GM23338 (cell line): ENCODE data around the gene VWA5A. TPM values are rescaled to one million over a fixed set of nuclear protein-coding genes. Genes with fewer than 3 reads are reported as not detected.
A peak's percentile ranks its signal among the peaks of the same experiment; 100 is the strongest.

ENCODE experiments used
- ATAC-seq: fragments of 200-7000 bp; cut with Tn5 transposase; 3 replicates; pipeline ENCODE4 v1.9.1; 2020
- DNase-seq: peaks from one replicate; pipeline ENCODE4 v3.0.0-alpha.2; 2015; ENCODE audit warnings: low spot score
- H2AFZ ChIP-seq: fragments of 200-600 bp; sonication (generic); 2 replicates; pipeline ENCODE4 v1.8.0; 2016; ENCODE audit warnings: antibody characterized with exemption, mild to moderate bottlenecking, moderate library complexity
- H3F3A ChIP-seq: fragments of 200-600 bp; sonication (generic); replicated peaks from 2 replicates; pipeline ENCODE4 v1.8.0; 2017; ENCODE audit warnings: antibody characterized with exemption, mixed run types, low read depth
- H3K27ac ChIP-seq: fragments of 200-600 bp; sonication (generic); 2 replicates; pipeline ENCODE4 v1.6.1; 2016; ENCODE audit warnings: low read depth
- H3K27me3 ChIP-seq: fragments of 200-600 bp; sonication (generic); 2 replicates; pipeline ENCODE4 v1.8.0; 2016; ENCODE audit warnings: mild to moderate bottlenecking, mixed run types, moderate library complexity; ENCODE audit not compliant: insufficient read depth
- H3K36me3 ChIP-seq: fragments of 200-600 bp; sonication (generic); 2 replicates; pipeline ENCODE4 v1.8.0; 2016; ENCODE audit warnings: mild to moderate bottlenecking; ENCODE audit not compliant: insufficient read depth
- H3K4me1 ChIP-seq: fragments of 200-600 bp; sonication (generic); 2 replicates; pipeline ENCODE4 v1.8.0; 2016; ENCODE audit warnings: mild to moderate bottlenecking, moderate library complexity; ENCODE audit not compliant: insufficient read depth
- H3K4me2 ChIP-seq: fragments of 200-600 bp; sonication (generic); 2 replicates; pipeline ENCODE4 v1.7.1; 2017; ENCODE audit warnings: mixed run types
- H3K4me3 ChIP-seq: fragments of 200-600 bp; sonication (generic); 2 replicates; pipeline ENCODE4 v1.6.1; 2016; ENCODE audit warnings: mixed run types
- H3K79me2 ChIP-seq: fragments of 200-600 bp; sonication (generic); replicated peaks from 2 replicates; pipeline ENCODE4 v1.8.0; 2017; ENCODE audit warnings: mild to moderate bottlenecking; ENCODE audit not compliant: insufficient read depth
- H3K9me2 ChIP-seq: fragments of 200-600 bp; sonication (generic); 2 replicates; pipeline ENCODE4 v1.8.0; 2017; ENCODE audit not compliant: insufficient read depth
- H4K20me1 ChIP-seq: fragments of 200-600 bp; sonication (generic); replicated peaks from 2 replicates; pipeline ENCODE4 v1.8.0; 2017; ENCODE audit warnings: mild to moderate bottlenecking; ENCODE audit not compliant: insufficient read depth
- H3K27ac Mint-ChIP-seq: 2 replicates; pipeline ENCODE4 v1.8.0; 2020; ENCODE audit warnings: inconsistent platforms, mild to moderate bottlenecking, moderate library complexity, mixed read lengths
- H3K27me3 Mint-ChIP-seq: 3 replicates; pipeline ENCODE4 v1.8.0; 2022; ENCODE audit warnings: low read depth, mild to moderate bottlenecking, moderate library complexity, mixed read lengths, inconsistent platforms; ENCODE audit not compliant: insufficient read depth, poor library complexity
- H3K36me3 Mint-ChIP-seq: 3 replicates; pipeline ENCODE4 v1.8.0; 2021; ENCODE audit warnings: low read depth, mild to moderate bottlenecking, inconsistent platforms, moderate library complexity, mixed read lengths
- H3K4me1 Mint-ChIP-seq: 3 replicates; pipeline ENCODE4 v1.8.0; 2020; ENCODE audit warnings: mild to moderate bottlenecking, inconsistent platforms, mixed read lengths
- H3K4me3 Mint-ChIP-seq: 3 replicates; pipeline ENCODE4 v1.8.0; 2021; ENCODE audit warnings: moderate library complexity, mild to moderate bottlenecking, inconsistent platforms, mixed read lengths
- H3K9me3 Mint-ChIP-seq: 3 replicates; pipeline ENCODE4 v1.8.0; 2020; ENCODE audit warnings: moderate library complexity, mild to moderate bottlenecking, inconsistent platforms, mixed read lengths
- CTCF ChIP-seq, 2 experiments: fragments of 200-600 bp in 1 of 2; sonication (generic) in 1 of 2; conservative IDR thresholded peaks; 2 replicates each; pipeline versions ENCODE4 v1.5.1 to v1.6.1; 2016 to 2017; ENCODE audit warnings: antibody characterized with exemption in 2 of 2, low read depth in 2 of 2, mild to moderate bottlenecking in 2 of 2, moderate library complexity in 1 of 2
- EZH2 ChIP-seq: fragments of 200-600 bp; sonication (generic); IDR thresholded peaks from one replicate; pipeline ENCODE4 v1.8.0; 2017; ENCODE audit warnings: antibody characterized with exemption, mild to moderate bottlenecking, low read depth; ENCODE audit not compliant: unreplicated experiment
- EZH2phosphoT487 ChIP-seq: fragments of 200-600 bp; sonication (generic); IDR thresholded peaks from one replicate; pipeline ENCODE4 v1.8.1; 2018; ENCODE audit warnings: antibody characterized with exemption; ENCODE audit not compliant: unreplicated experiment
- NANOG ChIP-seq: IDR thresholded peaks from 2 replicates; pipeline ENCODE4 v1.6.1; 2016; ENCODE audit warnings: antibody characterized with exemption, borderline replicate concordance
- POLR2AphosphoS5 ChIP-seq: IDR thresholded peaks from 2 replicates; pipeline ENCODE4 v1.6.1; 2016; ENCODE audit warnings: antibody characterized with exemption, low read depth
- REST ChIP-seq: IDR thresholded peaks from one replicate; pipeline ENCODE4 v1.6.1; 2018; ENCODE audit warnings: antibody characterized with exemption; ENCODE audit not compliant: unreplicated experiment
- STAT1 ChIP-seq: IDR thresholded peaks from one replicate; pipeline ENCODE4 v1.6.1; 2016; ENCODE audit warnings: antibody characterized with exemption; ENCODE audit not compliant: unreplicated experiment
- ZNF331 ChIP-seq: fragments of 250-450 bp; sonication (Bioruptor Pico); IDR thresholded peaks from 2 replicates; pipeline ENCODE4 v1.5.0; 2020; ENCODE audit warnings: low read depth, mild to moderate bottlenecking, moderate library complexity
- polyA plus RNA-seq: library from polyadenylated mRNA; unstranded; fragments of >200 nt; fragmentation: Nextera tagmentation; extraction: Ambion mirVana; gene quantifications from 2 replicates; pipeline ENCODE4 v1.2.1, GENCODE V29; 2016
- total RNA-seq: library from RNA; depleted of rRNA; stranded (reverse); fragments of >200 nt; shearing (Covaris generic); gene quantifications from 2 replicates; pipeline ENCODE4 v1.2.3, GENCODE V29; 2014

The VWA5A gene
- total and polyA plus RNA-seq, 2 experiments from 2014 or later: 10.0 to 13.5 TPM

GRCh38 chr11:124094731-124095130, 20.5 kb upstream of the VWA5A start:
- ATAC-seq (no peak), DNase-seq (no peak)
- H3K36me3 Mint-ChIP-seq: no peaks in the 10 kb centered on the region
- no peak overlapping the region for H3K4me3 ChIP-seq
- H3K4me1 Mint-ChIP-seq: peaks cover 19% of the 10 kb centered on the region
- H3K27me3 Mint-ChIP-seq: peaks cover 4% of the 10 kb centered on the region
- H3K9me2 ChIP-seq: no peaks in the 10 kb centered on the region
- no peaks in the 10 kb centered on the region for H4K20me1 ChIP-seq
- H3K27ac Mint-ChIP-seq: no peak overlapping the region
- H3K27me3 ChIP-seq: no peaks in the 10 kb centered on the region
- no peak overlapping the region for H3K4me2 ChIP-seq
- H3F3A ChIP-seq: no peaks in the 10 kb centered on the region
- no peak overlapping the region for H3K4me3 Mint-ChIP-seq
- no peak for TF ChIP-seq POLR2AphosphoS5
- no peak for TF ChIP-seq NANOG
- no peak for TF ChIP-seq ZNF331 (CRISPR knock-in tag)
- TF ChIP-seq EZH2: no peak
- no peak for TF ChIP-seq REST
- TF ChIP-seq EZH2phosphoT487: no peak
- no peak for TF ChIP-seq STAT1
- no peaks in the 10 kb centered on the region for H3K36me3 ChIP-seq
- H2AFZ ChIP-seq: no peak overlapping the region
- H3K27ac ChIP-seq: no peak overlapping the region
- no peaks in the 10 kb centered on the region for H3K79me2 ChIP-seq
- peaks cover 11% of the 10 kb centered on the region; the same call in 1 of the 2 replicates for H3K4me1 ChIP-seq
- no peaks in the 10 kb centered on the region for H3K9me3 Mint-ChIP-seq

GRCh38 chr11:124096364-124096763, 18.9 kb upstream of the VWA5A start:
- no peaks in the 10 kb centered on the region for H3K9me2 ChIP-seq
- H3K9me3 Mint-ChIP-seq: no peaks in the 10 kb centered on the region
- no peaks in the 10 kb centered on the region for H3K79me2 ChIP-seq
- H3K4me1 Mint-ChIP-seq: peaks cover 19% of the 10 kb centered on the region
- ATAC-seq (no peak), DNase-seq (no peak)
- no peaks in the 10 kb centered on the region for H3K27me3 ChIP-seq
- no peak overlapping the region for H3K4me3 Mint-ChIP-seq
- no peaks in the 10 kb centered on the region for H3K36me3 Mint-ChIP-seq
- peaks cover 11% of the 10 kb centered on the region; the same call in 1 of the 2 replicates for H3K4me1 ChIP-seq
- no peak overlapping the region for H3K27ac Mint-ChIP-seq
- no peak overlapping the region for H3K27ac ChIP-seq
- no peak overlapping the region for H3K4me3 ChIP-seq
- H2AFZ ChIP-seq: peak overlapping the region; percentile 43; the same call in 1 of the 2 replicates
- no peak for TF ChIP-seq CTCF (conservative IDR thresholded peaks at IDR 0.05; ENCODE audit: low read depth in 2 of 2)
- no peak for TF ChIP-seq ZNF331 (CRISPR knock-in tag)
- no peaks in the 10 kb centered on the region for H3F3A ChIP-seq
- no peaks in the 10 kb centered on the region for H4K20me1 ChIP-seq
- H3K36me3 ChIP-seq: no peaks in the 10 kb centered on the region
- peaks cover 4% of the 10 kb centered on the region for H3K27me3 Mint-ChIP-seq
- H3K4me2 ChIP-seq: no peak overlapping the region
